OCI-LY3 (cell line): Measurements from ENCODE around the gene CRX.

Experiments
- CTCF ChIP-seq: fragments of 200-600, 300-600 bp; sonication (generic); IDR thresholded peaks from 2 replicates; pipeline ENCODE4 v1.5.1; 2014; ENCODE audit warnings: antibody characterized with exemption, low read length, low read depth
- EZH2phosphoT487 ChIP-seq: fragments of 200-600 bp; shearing (Covaris generic); IDR thresholded peaks from 2 replicates; pipeline ENCODE4 v1.6.1; 2018; ENCODE audit warnings: antibody characterized with exemption, mixed run types, low read depth

GRCh38 chr19:47796785-47797184 is 25.0 kb upstream of the CRX start:
- TF ChIP-seq CTCF (no peak), EZH2phosphoT487 (no peak)
